ENCODE results near the gene DPYSL4. TPM values are rescaled to one million over a fixed set of nuclear protein-coding genes. Genes with fewer than 3 reads are reported as not detected.

Gene DPYSL4
- total and polyA plus RNA-seq, 7 donors = 0.30 to 1.4 (median 0.82) TPM

DNA sequence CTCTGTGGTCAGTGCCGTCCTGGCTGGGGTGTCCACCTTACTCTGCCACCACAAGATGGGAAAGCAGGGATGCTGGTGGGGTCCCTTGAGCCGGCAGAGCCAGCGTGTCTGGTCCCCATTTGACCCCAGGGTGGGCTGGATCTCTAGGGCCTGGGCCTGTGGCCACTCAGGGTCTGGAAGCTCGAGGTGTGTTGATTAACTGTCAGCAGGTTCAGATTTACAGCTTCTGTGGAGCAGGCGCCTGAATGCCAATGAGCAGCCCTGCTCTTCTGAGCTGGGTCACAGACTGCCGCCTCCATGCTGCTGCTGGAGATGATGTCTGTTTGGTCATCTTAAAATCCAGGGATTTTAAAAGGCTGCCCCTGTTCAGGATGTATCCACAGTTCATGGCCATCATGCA lies 11.3 kb upstream of the DPYSL4 start:
- WGBS, 3 donors = 40 to 58% (median 51%) methylated on average over 6 of the region's 6 CpGs
- Histone ChIP-seq H3K27me3 (ENCODE audit: insufficient read depth in 3 of 3, low read length in 2 of 3) (peaks cover 0 to 9% (median 2%) of the 10 kb centered on the region in 3 donors), H3K36me3 (ENCODE audit: insufficient read depth in 1 of 2, low read depth in 1 of 2) (no peaks in the 10 kb centered on the region), H3K4me1 (no peaks in the 10 kb centered on the region), H3K4me3 (no peak overlapping the region), H3K9me3 (no peaks in the 10 kb centered on the region), H3K27ac (no peak overlapping the region)
- DNase-seq = peak; percentile 1 to 35
- ATAC-seq = no peak
- intact Hi-C loops (cut with DNase I) = no loop called here
- TF ChIP-seq, protein P1, sequence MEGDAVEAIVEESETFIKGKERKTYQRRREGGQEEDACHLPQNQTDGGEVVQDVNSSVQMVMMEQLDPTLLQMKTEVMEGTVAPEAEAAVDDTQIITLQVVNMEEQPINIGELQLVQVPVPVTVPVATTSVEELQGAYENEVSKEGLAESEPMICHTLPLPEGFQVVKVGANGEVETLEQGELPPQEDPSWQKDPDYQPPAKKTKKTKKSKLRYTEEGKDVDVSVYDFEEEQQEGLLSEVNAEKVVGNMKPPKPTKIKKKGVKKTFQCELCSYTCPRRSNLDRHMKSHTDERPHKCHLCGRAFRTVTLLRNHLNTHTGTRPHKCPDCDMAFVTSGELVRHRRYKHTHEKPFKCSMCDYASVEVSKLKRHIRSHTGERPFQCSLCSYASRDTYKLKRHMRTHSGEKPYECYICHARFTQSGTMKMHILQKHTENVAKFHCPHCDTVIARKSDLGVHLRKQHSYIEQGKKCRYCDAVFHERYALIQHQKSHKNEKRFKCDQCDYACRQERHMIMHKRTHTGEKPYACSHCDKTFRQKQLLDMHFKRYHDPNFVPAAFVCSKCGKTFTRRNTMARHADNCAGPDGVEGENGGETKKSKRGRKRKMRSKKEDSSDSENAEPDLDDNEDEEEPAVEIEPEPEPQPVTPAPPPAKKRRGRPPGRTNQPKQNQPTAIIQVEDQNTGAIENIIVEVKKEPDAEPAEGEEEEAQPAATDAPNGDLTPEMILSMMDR (IDR thresholded peaks at IDR 0.05) = no peak

DNA sequence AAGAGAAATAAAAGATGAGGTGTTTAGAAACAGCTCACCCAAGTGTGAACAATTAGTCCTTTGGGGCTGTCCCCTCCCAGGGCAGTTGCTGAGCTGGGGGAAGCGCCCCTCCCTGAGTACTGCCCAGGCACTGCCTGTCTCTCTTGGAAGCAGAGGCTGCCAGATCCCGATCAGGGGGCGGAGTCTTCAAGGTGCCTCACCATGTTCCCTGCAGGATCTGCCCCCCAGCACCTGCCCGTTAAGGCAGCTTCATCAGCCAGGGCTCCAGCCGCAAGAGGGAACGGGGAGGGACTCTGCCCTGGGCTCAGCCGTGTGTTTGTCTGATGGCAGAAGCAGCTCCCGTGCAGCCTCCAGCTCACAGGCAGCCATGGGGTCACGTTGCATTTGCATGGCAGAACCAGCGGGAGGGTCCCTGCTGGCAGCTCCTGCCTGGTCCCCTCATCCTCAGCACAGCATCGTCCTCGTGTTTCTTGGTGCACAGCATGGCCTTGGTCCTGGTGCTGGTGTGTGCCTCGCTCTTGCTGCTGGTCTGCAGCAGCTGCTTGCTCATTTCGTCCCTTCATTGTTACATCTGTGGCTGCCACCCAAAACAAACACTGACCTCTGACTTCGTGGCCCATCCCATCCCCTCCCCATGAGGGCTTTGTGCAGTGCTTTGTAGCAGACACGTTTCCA lies 10.7 kb upstream of the DPYSL4 start:
- 8 to 23% (median 14%) methylated on average over 16 of the region's 16 CpGs for WGBS, 3 donors
- H3K36me3 ChIP-seq (ENCODE audit: insufficient read depth in 1 of 2, low read depth in 1 of 2) = no peaks in the 10 kb centered on the region
- H3K4me3 ChIP-seq = no peak overlapping the region
- intact Hi-C loops (cut with DNase I) = no loop called here
- no peak overlapping the region for H3K27ac ChIP-seq
- DNase-seq (peak; percentile 6 to 37), ATAC-seq (no peak)
- TF ChIP-seq, protein P1 (IDR thresholded peaks at IDR 0.05) = no peak
- peaks cover 0 to 9% (median 2%) of the 10 kb centered on the region in 3 donors for H3K27me3 ChIP-seq (ENCODE audit: insufficient read depth in 3 of 3, low read length in 2 of 3)
- no peaks in the 10 kb centered on the region for H3K4me1 ChIP-seq
- H3K9me3 ChIP-seq = no peaks in the 10 kb centered on the region

DNA sequence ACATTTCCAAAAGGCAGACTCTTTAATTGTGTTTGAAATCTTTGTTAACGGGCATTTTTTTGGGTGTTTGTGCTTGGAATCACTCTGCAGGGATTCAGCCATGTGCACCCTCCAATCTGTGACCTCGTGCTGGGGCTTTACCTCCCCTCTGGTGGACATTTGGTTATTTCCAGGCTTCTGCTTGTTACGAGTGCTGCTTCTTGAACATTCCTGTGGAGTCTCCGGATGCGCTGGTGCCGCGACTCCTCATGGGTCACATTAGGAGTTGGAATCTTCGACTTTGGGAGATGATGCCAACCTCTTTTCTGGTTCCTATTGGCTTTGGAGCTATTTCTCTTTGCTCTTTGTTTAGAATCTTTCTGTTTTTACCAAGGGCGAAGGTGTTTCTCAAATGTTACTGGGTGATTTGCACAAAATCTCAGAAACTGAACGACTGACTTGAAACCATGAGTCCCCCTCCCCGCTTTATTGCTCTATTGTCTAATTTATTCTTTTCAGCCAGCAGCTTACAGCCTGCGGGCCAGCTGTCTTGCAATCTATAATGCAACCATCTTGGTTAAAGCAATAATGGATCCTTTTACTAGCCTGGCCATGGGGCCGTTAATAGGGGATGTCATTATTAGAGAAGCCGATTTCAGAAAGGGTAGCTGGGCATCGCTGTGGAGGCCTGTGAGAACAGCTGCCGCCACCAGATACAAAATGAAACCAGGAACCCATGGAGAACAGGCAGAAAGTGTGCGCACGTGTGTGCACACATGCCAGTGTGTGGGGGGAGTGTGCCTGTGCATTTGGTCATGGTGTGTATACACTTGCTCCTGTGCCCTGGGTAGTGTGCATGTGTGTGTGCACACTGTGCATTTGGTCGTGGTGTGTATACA lies 9.9 kb upstream of the DPYSL4 start:
- Histone ChIP-seq H3K4me1 (no peaks in the 10 kb centered on the region), H3K9me3 (no peaks in the 10 kb centered on the region), H3K4me3 (no peak overlapping the region), H3K27ac (no peak overlapping the region), H3K27me3 (ENCODE audit: insufficient read depth in 3 of 3, low read length in 2 of 3) (peaks cover 0 to 9% (median 2%) of the 10 kb centered on the region in 3 donors), H3K36me3 (ENCODE audit: insufficient read depth in 1 of 2, low read depth in 1 of 2) (no peaks in the 10 kb centered on the region)
- ATAC-seq = no peak
- DNase-seq = peak in 1 of 2 donors; percentile 2
- TF ChIP-seq, protein P1 (IDR thresholded peaks at IDR 0.05) = no peak
- WGBS, 3 donors = 58 to 65% (median 64%) methylated on average over 19 of the region's 19 CpGs
- intact Hi-C loops (cut with DNase I) = no loop called here

DNA sequence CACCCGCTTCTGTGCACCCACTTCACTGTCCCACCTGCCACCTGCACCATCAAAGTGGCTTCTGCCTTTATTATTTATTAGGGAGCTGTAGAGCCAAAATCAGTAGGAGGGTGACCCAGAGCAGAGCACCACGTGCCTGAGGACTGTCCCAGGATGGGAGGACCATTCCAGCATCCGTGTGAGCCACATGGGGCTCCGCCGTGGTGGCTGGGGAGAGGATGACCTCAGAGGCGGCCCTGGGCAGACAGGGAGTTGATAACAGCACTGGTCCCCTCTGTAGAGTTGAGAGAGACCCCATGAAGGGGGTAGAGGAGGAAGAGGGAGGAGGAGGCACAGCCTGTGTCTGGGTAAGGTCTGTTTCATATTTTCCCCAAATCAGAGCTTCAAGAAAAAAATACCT lies 8.7 kb upstream of the DPYSL4 start:
- DNase-seq = peak; percentile 2 to 19
- H3K27ac ChIP-seq = no peak overlapping the region
- no peaks in the 10 kb centered on the region for H3K9me3 ChIP-seq
- no peak for ATAC-seq
- H3K4me1 ChIP-seq = no peaks in the 10 kb centered on the region
- peaks cover 0 to 18% (median 2%) of the 10 kb centered on the region in 3 donors for H3K27me3 ChIP-seq (ENCODE audit: insufficient read depth in 3 of 3, low read length in 2 of 3)
- intact Hi-C loops (cut with DNase I) = no loop called here
- no peak overlapping the region for H3K4me3 ChIP-seq
- no peaks in the 10 kb centered on the region for H3K36me3 ChIP-seq (ENCODE audit: insufficient read depth in 1 of 2, low read depth in 1 of 2)
- WGBS, 3 donors = 68 to 81% (median 70%) methylated on average over 6 of the region's 6 CpGs
- TF ChIP-seq, protein P1 (IDR thresholded peaks at IDR 0.05) = no peak
